HepG2 (cell line): ENCODE results near the gene MINDY1. TPM values are rescaled to one million over a fixed set of nuclear protein-coding genes. Genes with fewer than 3 reads are reported as not detected.

Source experiments
- ATAC-seq: fragments of 200-7000 bp; cut with Tn5 transposase; 3 replicates; pipeline ENCODE4 v1.9.1; 2020; ENCODE audit warnings: mild to moderate bottlenecking, moderate library complexity
- BruUV-seq: library from RNA; stranded (reverse); fragments of 400-500 nt; replicated peaks from 2 replicates; lab custom pipeline; 2021; lab: Mats Ljungman, UMichigan
- CTCF ChIA-PET: fragments of 300-600 bp; formaldehyde crosslinking; extraction: SDS; loops from one replicate; lab custom pipeline; 2021; ENCODE audit warnings: low total read pairs, inconsistent platforms, low intra/inter-chr PET ratio; lab: Yijun Ruan, JAX
- POLR2A ChIA-PET: fragments of 350-600 bp; sonication (Branson Sonifier 250); formaldehyde crosslinking; loops from one replicate; lab custom pipeline; 2020; ENCODE audit warnings: antibody characterized with exemption, inconsistent platforms; lab: Yijun Ruan, JAX
- DNase-seq: peaks from one replicate; pipeline ENCODE4 v3.0.0-alpha.2; 2015; ENCODE audit warnings: low spot score
- FAIRE-seq: peaks from 3 replicates; lab custom pipeline; 2011; peaks lifted over from hg19 to GRCh38; lab: Jason Lieb, UNC
- H2AFZ ChIP-seq: one replicate; pipeline ENCODE4 v1.6.1; 2011; ENCODE audit warnings: low read length, inconsistent platforms
- H3K27ac ChIP-seq: fragments of 300-600 bp; 3 replicates; pipeline ENCODE4 v1.8.0; 2011; ENCODE audit warnings: mixed run types, mild to moderate bottlenecking, mixed read lengths, low read length, inconsistent platforms; ENCODE audit not compliant: insufficient read depth; ENCODE audit errors: extremely low read length
- H3K27me3 ChIP-seq, 2 experiments: fragments of 200-600 bp in 1 of 2; 2 replicates in 1 of 2; 3 replicates in 1 of 2; pipeline versions ENCODE4 v1.6.0 to v1.8.0; 2011; ENCODE audit warnings: low read length in 2 of 2, mild to moderate bottlenecking in 2 of 2, moderate library complexity in 2 of 2, inconsistent platforms in 1 of 2; ENCODE audit not compliant: insufficient read depth in 2 of 2, control insufficient read depth in 1 of 2
- H3K36me3 ChIP-seq, 2 experiments: fragments of 200-600 bp in 1 of 2; replicated peaks in 1 of 2; 2 replicates in 1 of 2; 3 replicates in 1 of 2; pipeline versions ENCODE4 v1.5.1 to v1.8.0; 2011; ENCODE audit warnings: low read length in 2 of 2, inconsistent platforms in 1 of 2; ENCODE audit not compliant: insufficient read depth in 2 of 2, control insufficient read depth in 1 of 2
- H3K4me1 ChIP-seq: 2 replicates; pipeline ENCODE4 v1.5.1; 2012; ENCODE audit warnings: low read length, inconsistent platforms; ENCODE audit not compliant: insufficient read depth
- H3K4me2 ChIP-seq: 2 replicates; pipeline ENCODE4 v1.6.0; 2011; ENCODE audit warnings: low read depth, low read length, inconsistent platforms
- H3K4me3 ChIP-seq, 3 experiments: fragments of 200-600 bp in 1 of 3; sonication (generic), shearing (Covaris generic) in 1 of 3; replicated peaks in 1 of 3; 2 replicates each; pipeline ENCODE4 v1.5.1; 2011 to 2016; ENCODE audit warnings: low read length in 3 of 3, inconsistent platforms in 2 of 3, low read depth in 2 of 3, mild to moderate bottlenecking in 2 of 3, control low read depth in 1 of 3, mixed read lengths in 1 of 3; ENCODE audit not compliant: insufficient read depth in 1 of 3
- H3K79me2 ChIP-seq: one replicate; pipeline ENCODE4 v1.6.1; 2011; ENCODE audit warnings: low read length, inconsistent platforms; ENCODE audit not compliant: insufficient read depth
- H3K9ac ChIP-seq: 2 replicates; pipeline ENCODE4 v1.6.0; 2011; ENCODE audit warnings: mild to moderate bottlenecking, low read depth, low read length, inconsistent platforms; ENCODE audit not compliant: insufficient read depth
- H3K9me3 ChIP-seq: 2 replicates; pipeline ENCODE4 v1.5.1; 2012; ENCODE audit warnings: mild to moderate bottlenecking, low read length
- H4K20me1 ChIP-seq: 2 replicates; pipeline ENCODE4 v1.6.0; 2011; ENCODE audit warnings: inconsistent platforms, mild to moderate bottlenecking, low read length, moderate library complexity; ENCODE audit not compliant: insufficient read depth
- GMEB1 ChIP-seq: sonication (generic); formaldehyde crosslinking; IDR thresholded peaks from 2 replicates; pipeline ENCODE4 v1.5.1; 2020; ENCODE audit warnings: missing genetic modification reagents, mild to moderate bottlenecking, borderline replicate concordance
- HMG20A ChIP-seq: IDR thresholded peaks from 2 replicates; pipeline ENCODE4 v1.6.1; 2016; ENCODE audit warnings: borderline replicate concordance
- HMGXB4 ChIP-seq, 2 experiments: sonication (generic) in 1 of 2; formaldehyde crosslinking in 1 of 2; IDR thresholded peaks; 2 replicates each; pipeline versions ENCODE4 v1.4.0 to v1.6.1; 2018 to 2020; ENCODE audit warnings: missing genetic modification reagents in 2 of 2, borderline replicate concordance in 1 of 2, low read depth in 1 of 2, mild to moderate bottlenecking in 1 of 2, missing biosample characterization in 1 of 2
- PAWR ChIP-seq: sonication (generic); formaldehyde crosslinking; IDR thresholded peaks from 2 replicates; pipeline ENCODE4 v1.4.0; 2020; ENCODE audit warnings: missing genetic modification reagents, mild to moderate bottlenecking, borderline replicate concordance
- SETDB1 ChIP-seq: sonication (generic); formaldehyde crosslinking; IDR thresholded peaks from 2 replicates; pipeline ENCODE4 v1.5.1; 2020; ENCODE audit warnings: missing genetic modification reagents, mild to moderate bottlenecking, borderline replicate concordance
- ZBTB46 ChIP-seq: sonication (generic); formaldehyde crosslinking; IDR thresholded peaks from 2 replicates; pipeline ENCODE4 v1.4.0; 2020; ENCODE audit warnings: mild to moderate bottlenecking, missing genetic modification reagents, borderline replicate concordance
- ZFX ChIP-seq: sonication (generic); formaldehyde crosslinking; IDR thresholded peaks from 2 replicates; pipeline ENCODE4 v1.4.0; 2020; ENCODE audit warnings: mild to moderate bottlenecking, low read depth, missing genetic modification reagents, moderate library complexity
- ZNF460 ChIP-seq: sonication (generic); formaldehyde crosslinking; IDR thresholded peaks from 2 replicates; pipeline ENCODE4 v1.5.1; 2020; ENCODE audit warnings: missing genetic modification reagents, mild to moderate bottlenecking, borderline replicate concordance
- ZNF644 ChIP-seq: IDR thresholded peaks from 2 replicates; pipeline ENCODE4 v1.6.1; 2016; ENCODE audit warnings: low read depth
- ZNF660 ChIP-seq: sonication (generic); formaldehyde crosslinking; IDR thresholded peaks from 2 replicates; pipeline ENCODE4 v1.5.1; 2020; ENCODE audit warnings: mild to moderate bottlenecking, low read depth, missing genetic modification reagents, borderline replicate concordance
- ZNF879 ChIP-seq: sonication (generic); formaldehyde crosslinking; IDR thresholded peaks from 2 replicates; pipeline ENCODE4 v1.8.1; 2023; ENCODE audit warnings: missing genetic modification reagents
- ZNF891 ChIP-seq: sonication (generic); formaldehyde crosslinking; IDR thresholded peaks from 2 replicates; pipeline ENCODE4 v1.5.0; 2020; ENCODE audit warnings: mild to moderate bottlenecking, missing genetic modification reagents
- ZSCAN20 ChIP-seq: sonication (generic); formaldehyde crosslinking; IDR thresholded peaks from 2 replicates; pipeline ENCODE4 v1.4.0; 2020; ENCODE audit warnings: missing genetic modification reagents, mild to moderate bottlenecking, borderline replicate concordance
- WGBS: methylation state at CpG from one replicate; pipeline ENCODE4 v1.1.6; 2017; ENCODE audit warnings: low lambda C conversion rate; 5-methylcytosine and 5-hydroxymethylcytosine counted together
- in situ Hi-C: cut with HindIII; loops from 2 replicates; pipeline ENCODE4 v1.10.0; 2017; ENCODE audit warnings: low pct_unique_long_range_greater_than_20kb; ENCODE audit not compliant: extremely low pct_ligation_motif_present
- intact Hi-C: fragments of 100-400 bp; cut with micrococcal nuclease; formaldehyde crosslinking; loops from one replicate; pipeline ENCODE4 v1.10.0; 2022; ENCODE audit not compliant: unreplicated experiment
- polyA plus RNA-seq, 8 experiments: library from polyadenylated mRNA; depleted of rRNA in 3 of 8; stranded (reverse) in 7 of 8; unstranded in 1 of 8; fragments of >200 nt; fragmentation: Illumina TruSeq in 4 of 8; extraction: Trizol in 4 of 8; gene quantifications; 2 replicates each; pipeline versions ENCODE4 v1.2.1 to v1.2.3, GENCODE V29; 2011 to 2016; ENCODE audit warnings: low read depth in 4 of 8, missing spikeins in 1 of 8, mixed read lengths in 1 of 8; ENCODE audit not compliant: insufficient read depth in 1 of 8
- total RNA-seq, 5 experiments: library from RNA; depleted of rRNA; stranded (reverse); fragments of >200 nt; fragmentation: Illumina TruSeq; extraction: Trizol; gene quantifications; 2 replicates each; pipeline ENCODE4 v1.2.3, GENCODE V29; 2016; ENCODE audit warnings: low read depth in 1 of 5

MINDY1 gene
- total and polyA plus RNA-seq, 2 of the 13 experiments (the other 11 are each of a cell fraction or from before 2014, with no cell fraction given) = 11.1 to 15.0 TPM

- TSS peak; percentile 51 for BruUV-seq
- 0% methylated on average over 2 of the region's 2 CpGs for WGBS
- Histone ChIP-seq H3K4me3 (peak overlapping the region; percentile 18 to 44 (median 39); a peak in 4 of 6 replicates), H3K9ac (peak overlapping the region; percentile 78), H3K27me3 (no peaks in the 10 kb centered on the region; a peak in 1 of 5 replicates), H3K27ac (peak overlapping the region; percentile 99), H3K79me2 (peaks cover 18% of the 10 kb centered on the region), H2AFZ (no peak overlapping the region), H3K4me1 (peaks cover 61% of the 10 kb centered on the region), H3K36me3 (no peaks in the 10 kb centered on the region; a peak in 1 of 5 replicates), H4K20me1 (no peaks in the 10 kb centered on the region), H3K9me3 (no peaks in the 10 kb centered on the region), H3K4me2 (peak overlapping the region; percentile 80)
- ChIA-PET CTCF (interaction anchor here (0.8 to 1.3 kb wide), 2 partner anchors 11 to 34 kb away, joined by 3 to 6 read pairs; no protein-coding TSS in a partner anchor), POLR2A (interaction anchor here (0.6 to 4.0 kb wide), 16 partner anchors 10 to 434 kb away, joined by 3 to 21 read pairs (median 4); partner anchors contain the start of genes ANXA9, C1orf56, CDC42SE1 and CERS2)
- peak; percentile 58 for ATAC-seq
- peak; percentile 68 for DNase-seq
- in situ Hi-C loops = no loop called here
- no peak for FAIRE-seq
- intact Hi-C loops = loop anchor here (2.0 to 5.0 kb wide), 2 partner anchors 45 to 134 kb away; partner anchors contain the start of genes CDC42SE1 and SEMA6C
- TF ChIP-seq ZNF660 = no peak
- no peak for TF ChIP-seq ZSCAN20 (CRISPR knock-in tag)
- TF ChIP-seq PAWR (CRISPR knock-in tag) = no peak
- TF ChIP-seq HMGXB4 (CRISPR knock-in tag; IDR thresholded peaks at IDR 0.05; ENCODE audit: borderline replicate concordance in 1 of 2, low read depth in 1 of 2) = 0 out of 4 replicates have a peak, but pooled peaks of 1 of the 2 experiments have one; percentile 3
- no peak for TF ChIP-seq ZNF460 (CRISPR knock-in tag)
- TF ChIP-seq SETDB1 (CRISPR knock-in tag) = no peak
- no peak for TF ChIP-seq ZBTB46 (CRISPR knock-in tag)
- no peak for TF ChIP-seq ZNF879
- TF ChIP-seq HMG20A = no peak
- no peak for TF ChIP-seq ZNF891 (CRISPR knock-in tag)
- TF ChIP-seq GMEB1 (CRISPR knock-in tag) = no peak
- TF ChIP-seq ZNF644 (CRISPR knock-in tag) = 0 out of 2 replicates have a peak, but pooled peaks have one; percentile 10
- no peak for TF ChIP-seq ZFX
These were observed 6.8 kb upstream of the MINDY1 start for GRCh38 chr1:151013518-151013917.
